Trophoblast cell (in vitro differentiated cells and primary cell): ENCODE measurements around the gene ZNF207.
A peak's percentile ranks its signal among the peaks of the same experiment; 100 is the strongest.

Experiments used
- DNase-seq, 2 donors: peaks; one replicate each; pipeline ENCODE4 v3.0.0-alpha.2; 2016
- H2AFZ ChIP-seq: 2 replicates; pipeline ENCODE4 v1.6.1; 2013; ENCODE audit warnings: low read length, moderate library complexity, mild to moderate bottlenecking; ENCODE audit not compliant: insufficient read depth, poor library complexity
- H2AK5ac ChIP-seq: 2 replicates; pipeline ENCODE4 v1.6.1; 2013; ENCODE audit warnings: mild to moderate bottlenecking, low read length
- H2BK120ac ChIP-seq: 2 replicates; pipeline ENCODE4 v1.6.1; 2013; ENCODE audit warnings: low read length, mild to moderate bottlenecking, moderate library complexity; ENCODE audit not compliant: insufficient read depth, poor library complexity
- H2BK12ac ChIP-seq: 2 replicates; pipeline ENCODE4 v1.6.1; 2013; ENCODE audit warnings: mild to moderate bottlenecking, low read length, moderate library complexity
- H2BK5ac ChIP-seq: 2 replicates; pipeline ENCODE4 v1.6.1; 2013; ENCODE audit warnings: low read length, low read depth, moderate library complexity, mild to moderate bottlenecking; ENCODE audit not compliant: poor library complexity
- H3K14ac ChIP-seq: 2 replicates; pipeline ENCODE4 v1.6.1; 2013; ENCODE audit warnings: mild to moderate bottlenecking, low read length
- H3K18ac ChIP-seq: 2 replicates; pipeline ENCODE4 v1.6.1; 2013; ENCODE audit warnings: mild to moderate bottlenecking, low read length
- H3K23ac ChIP-seq: 2 replicates; pipeline ENCODE4 v1.6.1; 2013; ENCODE audit warnings: low read length
- H3K27ac ChIP-seq: 2 replicates; pipeline ENCODE4 v1.5.1; 2013; ENCODE audit warnings: low read depth, mild to moderate bottlenecking, inconsistent platforms, low read length, moderate library complexity
- H3K27me3 ChIP-seq: 2 replicates; pipeline ENCODE4 v1.6.1; 2013; ENCODE audit warnings: inconsistent platforms, mild to moderate bottlenecking, low read length, moderate library complexity; ENCODE audit not compliant: insufficient read depth
- H3K36me3 ChIP-seq, 2 experiments: 1 replicate in 1 of 2; 2 replicates in 1 of 2; pipeline ENCODE4 v1.6.1; 2013; ENCODE audit warnings: low read length in 2 of 2, mild to moderate bottlenecking in 2 of 2, moderate library complexity in 1 of 2; ENCODE audit not compliant: insufficient read depth in 2 of 2, control insufficient read depth in 1 of 2
- H3K4ac ChIP-seq: 2 replicates; pipeline ENCODE4 v1.6.1; 2013; ENCODE audit warnings: low read depth, mild to moderate bottlenecking, low read length, moderate library complexity
- H3K4me1 ChIP-seq, 2 experiments: 1 replicate in 1 of 2; 2 replicates in 1 of 2; pipeline ENCODE4 v1.6.1; 2013; ENCODE audit warnings: low read length in 2 of 2, mild to moderate bottlenecking in 2 of 2, moderate library complexity in 1 of 2; ENCODE audit not compliant: insufficient read depth in 2 of 2, control insufficient read depth in 1 of 2
- H3K4me2 ChIP-seq: 2 replicates; pipeline ENCODE4 v1.6.1; 2013; ENCODE audit warnings: inconsistent platforms, mild to moderate bottlenecking, low read length, moderate library complexity
- H3K4me3 ChIP-seq: 2 replicates; pipeline ENCODE4 v1.5.1; 2013; ENCODE audit warnings: mild to moderate bottlenecking, low read depth, low read length, inconsistent platforms
- H3K79me1 ChIP-seq: one replicate; pipeline ENCODE4 v1.6.1; 2013; ENCODE audit warnings: low read length
- H3K79me2 ChIP-seq: 2 replicates; pipeline ENCODE4 v1.6.1; 2013; ENCODE audit warnings: low read length, mild to moderate bottlenecking; ENCODE audit not compliant: control insufficient read depth, insufficient read depth, poor library complexity
- H3K9ac ChIP-seq: 2 replicates; pipeline ENCODE4 v1.6.1; 2013; ENCODE audit warnings: mild to moderate bottlenecking, low read length
- H3K9me3 ChIP-seq: 2 replicates; pipeline ENCODE4 v1.6.1; 2013; ENCODE audit warnings: low read depth, mild to moderate bottlenecking, control low read depth, inconsistent platforms, low read length; ENCODE audit not compliant: insufficient read depth
- H4K12ac ChIP-seq: 2 replicates; pipeline ENCODE4 v1.6.1; 2013; ENCODE audit warnings: low read depth, mild to moderate bottlenecking, low read length, moderate library complexity
- H4K8ac ChIP-seq: 2 replicates; pipeline ENCODE4 v1.6.1; 2013; ENCODE audit warnings: low read depth, mild to moderate bottlenecking, low read length, moderate library complexity
- H4K91ac ChIP-seq: one replicate; pipeline ENCODE4 v1.6.1; 2013; ENCODE audit warnings: low read depth, mild to moderate bottlenecking, low read length, moderate library complexity
- WGBS: extraction: QIAGEN DNeasy Blood & Tissue Kit; methylation state at CpG from one replicate; pipeline ENCODE4 v1.1.7; 2013; ENCODE audit warnings: missing lambda C conversion rate; ENCODE audit not compliant: insufficient read length, insufficient coverage; ENCODE audit errors: extremely low coverage; 5-methylcytosine and 5-hydroxymethylcytosine counted together

ZNF207 gene

DNA sequence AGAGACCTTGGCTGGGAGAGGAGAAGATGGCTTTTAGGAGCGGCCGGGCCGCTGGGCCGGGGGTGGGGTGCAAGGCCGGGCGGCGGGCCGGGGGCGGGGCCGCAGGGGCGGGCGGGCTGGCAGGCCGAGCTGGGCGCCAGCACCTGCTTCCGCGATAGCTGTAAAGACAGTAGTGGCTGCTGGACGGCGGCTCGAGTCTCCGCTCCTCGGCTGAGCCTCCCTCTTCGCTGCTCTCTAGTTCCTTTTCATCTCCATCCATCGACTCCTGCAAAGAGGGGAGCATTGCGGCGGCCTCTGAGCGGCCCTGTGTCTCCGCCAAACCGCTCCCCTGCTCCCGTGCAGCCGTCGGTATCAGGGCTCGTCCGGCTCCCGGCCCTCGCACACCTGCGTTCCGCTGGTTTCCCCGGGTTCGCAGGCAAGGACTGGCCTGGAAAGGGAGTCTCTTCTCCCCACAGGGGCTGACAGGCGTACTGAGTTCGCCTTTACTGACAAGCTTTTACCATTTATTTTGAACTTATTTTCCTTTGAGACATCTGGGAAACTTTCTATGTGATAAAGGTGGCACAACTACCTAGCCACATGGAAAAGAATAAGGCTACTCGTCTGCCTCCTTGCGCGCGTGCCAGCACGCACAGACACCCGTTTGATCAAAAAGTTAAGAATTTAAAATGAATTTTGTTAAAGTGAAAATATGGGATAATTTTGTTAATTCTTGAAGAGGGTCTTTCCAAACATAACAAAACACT is 7.9 kb upstream of the ZNF207 start, which contains the start of gene C17orf75:
Gene C17orf75, minus strand, starts transcription at position 317 of the 746 bp plus-strand sequence. Its CDS starts 34 bp downstream, at position 283.
- Histone ChIP-seq H3K27me3 (no peaks in the 10 kb centered on the region), H2BK120ac (peak within 1 kb of the TSS; percentile 18), H3K4me3 (peak within 1 kb of the TSS; percentile 80), H3K9ac (peak within 1 kb of the TSS; percentile 78), H3K4me1 (peaks cover 3 to 8% of the 10 kb centered on the region in 2 experiments), H2BK5ac (no peak within 1 kb of the TSS), H2AFZ (peak within 1 kb of the TSS; percentile 80), H3K23ac (no peak within 1 kb of the TSS), H2AK5ac (no peak within 1 kb of the TSS), H3K79me1 (peaks cover 2% of the 10 kb centered on the region), H4K91ac (peak within 1 kb of the TSS; percentile 70), H4K8ac (peak within 1 kb of the TSS; percentile 94), H3K79me2 (peaks cover 2% of the 10 kb centered on the region), H3K36me3 (peaks cover 3% of the 10 kb centered on the region in 2 experiments), H2BK12ac (no peak within 1 kb of the TSS), H3K4ac (peak within 1 kb of the TSS; percentile 44), H3K9me3 (no peaks in the 10 kb centered on the region), H3K14ac (peak within 1 kb of the TSS; percentile 91), H3K27ac (peak within 1 kb of the TSS; percentile 13), H4K12ac (peak within 1 kb of the TSS; percentile 83), H3K4me2 (peak within 1 kb of the TSS; percentile 82), H3K18ac (peak within 1 kb of the TSS; percentile 80)
- no CpG with 5 or more reads among the region's 47 CpGs for WGBS
- DNase-seq: peak; percentile 17 to 53

- H3K27me3 ChIP-seq: no peaks in the 10 kb centered on the region
- H3K27ac ChIP-seq: no peak overlapping the region
- H2BK5ac ChIP-seq: no peak overlapping the region
- H3K79me1 ChIP-seq: peaks cover 2% of the 10 kb centered on the region
- H2AK5ac ChIP-seq: no peak overlapping the region
- no peak overlapping the region for H3K23ac ChIP-seq
- peaks cover 3 to 8% of the 10 kb centered on the region in 2 experiments for H3K4me1 ChIP-seq
- DNase-seq: no peak
- no peak overlapping the region for H3K4ac ChIP-seq
- no peak overlapping the region for H3K9ac ChIP-seq
- H3K18ac ChIP-seq: no peak overlapping the region
- peaks cover 2% of the 10 kb centered on the region for H3K79me2 ChIP-seq
- H3K4me3 ChIP-seq: no peak overlapping the region
- no peak overlapping the region for H4K12ac ChIP-seq
- no CpG with 5 or more reads among the region's 14 CpGs for WGBS
- H3K36me3 ChIP-seq: peaks cover 0 to 3% of the 10 kb centered on the region in 2 experiments
- peak overlapping the region; percentile 66 for H2AFZ ChIP-seq
- no peak overlapping the region for H3K4me2 ChIP-seq
- H4K91ac ChIP-seq: no peak overlapping the region
- H2BK12ac ChIP-seq: no peak overlapping the region
- H2BK120ac ChIP-seq: no peak overlapping the region
- H3K9me3 ChIP-seq: no peaks in the 10 kb centered on the region
- H4K8ac ChIP-seq: no peak overlapping the region
- H3K14ac ChIP-seq: no peak overlapping the region
Observed at GRCh38 chr17:32342603-32343325, 7.2 kb upstream of the ZNF207 start.

GRCh38 chr17:32345951-32346600 is 3.9 kb upstream of the ZNF207 start:
- H3K14ac ChIP-seq: no peak overlapping the region
- H2BK12ac ChIP-seq: no peak overlapping the region
- H3K4me2 ChIP-seq: no peak overlapping the region
- H3K79me2 ChIP-seq: peaks cover 9% of the 10 kb centered on the region
- no peak overlapping the region for H3K4ac ChIP-seq
- no peak overlapping the region for H4K91ac ChIP-seq
- H3K9ac ChIP-seq: no peak overlapping the region
- no peak overlapping the region for H4K12ac ChIP-seq
- H2AK5ac ChIP-seq: no peak overlapping the region
- no peak overlapping the region for H3K4me3 ChIP-seq
- no peak for DNase-seq
- H2BK5ac ChIP-seq: no peak overlapping the region
- H2BK120ac ChIP-seq: no peak overlapping the region
- no peak overlapping the region for H3K23ac ChIP-seq
- no peak overlapping the region for H2AFZ ChIP-seq
- H3K9me3 ChIP-seq: no peaks in the 10 kb centered on the region
- WGBS: no CpG with 5 or more reads among the region's 11 CpGs
- H3K27ac ChIP-seq: no peak overlapping the region
- no peak overlapping the region for H3K18ac ChIP-seq
- no peak overlapping the region for H4K8ac ChIP-seq
- peaks cover 5 to 8% of the 10 kb centered on the region in 2 experiments for H3K4me1 ChIP-seq
- H3K79me1 ChIP-seq: peaks cover 10% of the 10 kb centered on the region
- no peaks in the 10 kb centered on the region for H3K36me3 ChIP-seq
- H3K27me3 ChIP-seq: no peaks in the 10 kb centered on the region

GRCh38 chr17:32348483-32348800 is 1.5 kb upstream of the ZNF207 start:
- no peak overlapping the region for H3K4me3 ChIP-seq
- H3K4ac ChIP-seq: no peak overlapping the region
- H3K27me3 ChIP-seq: no peaks in the 10 kb centered on the region
- peaks cover 3 to 6% of the 10 kb centered on the region in 2 experiments for H3K4me1 ChIP-seq
- H2BK120ac ChIP-seq: no peak overlapping the region
- no peak overlapping the region for H2AK5ac ChIP-seq
- H3K79me1 ChIP-seq: peaks cover 8% of the 10 kb centered on the region
- no peak overlapping the region for H4K8ac ChIP-seq
- no peak overlapping the region for H2BK5ac ChIP-seq
- H3K36me3 ChIP-seq: peaks cover 5 to 10% of the 10 kb centered on the region in 2 experiments
- no peak overlapping the region for H2BK12ac ChIP-seq
- no peak overlapping the region for H3K23ac ChIP-seq
- H3K9ac ChIP-seq: no peak overlapping the region
- H2AFZ ChIP-seq: no peak overlapping the region
- no peak overlapping the region for H4K12ac ChIP-seq
- no CpG with 5 or more reads among the region's 2 CpGs for WGBS
- no peaks in the 10 kb centered on the region for H3K9me3 ChIP-seq
- no peak overlapping the region for H4K91ac ChIP-seq
- no peak overlapping the region for H3K14ac ChIP-seq
- H3K4me2 ChIP-seq: no peak overlapping the region
- no peak for DNase-seq
- H3K27ac ChIP-seq: no peak overlapping the region
- peaks cover 15% of the 10 kb centered on the region for H3K79me2 ChIP-seq
- H3K18ac ChIP-seq: no peak overlapping the region
